Natural killer cell (primary cell): Measurements from ENCODE around the gene ARHGAP40. TPM values are rescaled to one million over a fixed set of nuclear protein-coding genes. Genes with fewer than 3 reads are reported as not detected.

ENCODE experiments used
- ATAC-seq, 3 donors: fragments of 150-1000 bp in 2 of 3; fragments of 200-7000 bp in 1 of 3; cut with Tn5 transposase; 1 replicate in 1 of 3; 2 replicates in 2 of 3; pipeline ENCODE4 v1.10.0; 2021; ENCODE audit warnings: mild to moderate bottlenecking in 2 of 3, moderate library complexity in 2 of 3
- DNase-seq, 2 donors: peaks; one replicate each; pipeline versions ENCODE4 v3.0.0 to v3.0.0-alpha.2; 2013 to 2021; ENCODE audit warnings: mixed read lengths in 1 of 2
- H3K27ac ChIP-seq: one replicate; pipeline ENCODE4 v1.5.1; 2013; ENCODE audit warnings: mild to moderate bottlenecking, low read length
- H3K27me3 ChIP-seq: one replicate; pipeline ENCODE4 v1.6.1; 2013; ENCODE audit warnings: low read length; ENCODE audit not compliant: control insufficient read depth, insufficient read depth
- H3K36me3 ChIP-seq: one replicate; pipeline ENCODE4 v1.6.1; 2013; ENCODE audit warnings: low read length; ENCODE audit not compliant: control insufficient read depth, insufficient read depth
- H3K4me1 ChIP-seq: one replicate; pipeline ENCODE4 v1.6.1; 2013; ENCODE audit warnings: low read length; ENCODE audit not compliant: control insufficient read depth, insufficient read depth
- H3K4me3 ChIP-seq: one replicate; pipeline ENCODE4 v1.5.1; 2013; ENCODE audit warnings: low read length
- H3K9me3 ChIP-seq: one replicate; pipeline ENCODE4 v1.6.1; 2013; ENCODE audit warnings: low read length; ENCODE audit not compliant: control insufficient read depth, insufficient read depth
- H3K27ac Mint-ChIP-seq, 2 donors: one replicate each; pipeline ENCODE4 v1.8.0; 2022; ENCODE audit warnings: mild to moderate bottlenecking in 2 of 2, mixed read lengths in 2 of 2, moderate library complexity in 1 of 2
- H3K27me3 Mint-ChIP-seq, 2 donors: one replicate each; pipeline ENCODE4 v1.8.0; 2022; ENCODE audit warnings: low read depth in 2 of 2, mixed read lengths in 2 of 2
- H3K36me3 Mint-ChIP-seq: one replicate; pipeline ENCODE4 v1.8.0; 2022; ENCODE audit warnings: mixed read lengths
- H3K4me1 Mint-ChIP-seq, 2 donors: one replicate each; pipeline ENCODE4 v1.8.0; 2022; ENCODE audit warnings: mixed read lengths in 2 of 2
- H3K4me3 Mint-ChIP-seq: one replicate; pipeline ENCODE4 v1.8.0; 2022; ENCODE audit warnings: mild to moderate bottlenecking, moderate library complexity, mixed read lengths
- H3K9me3 Mint-ChIP-seq, 2 donors: one replicate each; pipeline ENCODE4 v1.8.0; 2022; ENCODE audit warnings: mixed read lengths in 2 of 2
- WGBS: methylation state at CpG from one replicate; pipeline ENCODE4 v1.1.7; 2013; ENCODE audit warnings: missing lambda C conversion rate; ENCODE audit not compliant: insufficient coverage; 5-methylcytosine and 5-hydroxymethylcytosine counted together
- intact Hi-C: fragments of 100-400 bp; cut with micrococcal nuclease; formaldehyde crosslinking; loops from one replicate; pipeline ENCODE4 v1.14.2; 2022
- total RNA-seq, 4 donors: library from RNA; stranded (reverse); fragments of 120-200 nt in 1 of 4; gene quantifications; one replicate each; pipeline versions ENCODE4 v1.2.3 to v1.2.4, GENCODE V29; 2013 to 2022
- TF ChIP-seq, protein P1 (sequence below): fragments of 200-600 bp; IDR thresholded peaks from one replicate; pipeline ENCODE4 v1.8.0; 2022; ENCODE audit warnings: antibody characterized with exemption

The ARHGAP40 gene
- total RNA-seq, 3 donors from 2014 or later (not counting 1 experiment from before 2014, with no cell fraction given), result not detected

DNA sequence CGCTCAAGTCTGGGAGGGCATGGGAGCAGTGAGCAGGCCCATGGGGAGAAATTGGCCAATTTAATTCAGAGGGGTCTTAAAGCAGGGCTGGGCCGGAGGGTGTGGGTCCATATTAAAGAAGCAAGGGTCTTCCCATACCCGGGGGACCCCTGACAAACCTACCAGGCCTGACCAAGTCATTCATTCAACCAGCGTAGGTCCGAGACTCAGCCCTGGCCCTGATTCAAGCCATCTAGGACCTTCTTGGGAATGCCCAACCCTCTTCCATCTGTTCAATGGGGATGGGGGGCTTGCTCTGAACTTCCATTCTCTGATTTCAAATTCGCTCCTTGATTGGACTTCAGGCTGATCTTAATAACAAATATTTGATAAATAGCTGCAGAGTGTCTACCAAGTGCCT, 13.3 kb upstream of the ARHGAP40 start:
- 91% methylated on average over 6 of the region's 6 CpGs for WGBS
- TF ChIP-seq, protein P1, sequence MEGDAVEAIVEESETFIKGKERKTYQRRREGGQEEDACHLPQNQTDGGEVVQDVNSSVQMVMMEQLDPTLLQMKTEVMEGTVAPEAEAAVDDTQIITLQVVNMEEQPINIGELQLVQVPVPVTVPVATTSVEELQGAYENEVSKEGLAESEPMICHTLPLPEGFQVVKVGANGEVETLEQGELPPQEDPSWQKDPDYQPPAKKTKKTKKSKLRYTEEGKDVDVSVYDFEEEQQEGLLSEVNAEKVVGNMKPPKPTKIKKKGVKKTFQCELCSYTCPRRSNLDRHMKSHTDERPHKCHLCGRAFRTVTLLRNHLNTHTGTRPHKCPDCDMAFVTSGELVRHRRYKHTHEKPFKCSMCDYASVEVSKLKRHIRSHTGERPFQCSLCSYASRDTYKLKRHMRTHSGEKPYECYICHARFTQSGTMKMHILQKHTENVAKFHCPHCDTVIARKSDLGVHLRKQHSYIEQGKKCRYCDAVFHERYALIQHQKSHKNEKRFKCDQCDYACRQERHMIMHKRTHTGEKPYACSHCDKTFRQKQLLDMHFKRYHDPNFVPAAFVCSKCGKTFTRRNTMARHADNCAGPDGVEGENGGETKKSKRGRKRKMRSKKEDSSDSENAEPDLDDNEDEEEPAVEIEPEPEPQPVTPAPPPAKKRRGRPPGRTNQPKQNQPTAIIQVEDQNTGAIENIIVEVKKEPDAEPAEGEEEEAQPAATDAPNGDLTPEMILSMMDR, result no peak
- no peaks in the 10 kb centered on the region for H3K27me3 Mint-ChIP-seq

GRCh38 chr20:38589351-38589750, 12.3 kb upstream of the ARHGAP40 start:
- TF ChIP-seq, protein P1, result no peak
- H3K4me3 Mint-ChIP-seq, result no peak overlapping the region
- H3K36me3 Mint-ChIP-seq, result no peaks in the 10 kb centered on the region
- no peaks in the 10 kb centered on the region for H3K27me3 Mint-ChIP-seq
- H3K27ac Mint-ChIP-seq, result no peak overlapping the region
- H3K27me3 ChIP-seq, result no peaks in the 10 kb centered on the region
- no peaks in the 10 kb centered on the region for H3K9me3 ChIP-seq
- WGBS, result 88% methylated on average over 4 of the region's 4 CpGs
- no peak for DNase-seq
- no peak overlapping the region for H3K27ac ChIP-seq
- H3K9me3 Mint-ChIP-seq, result no peaks in the 10 kb centered on the region
- no peak for ATAC-seq
- no peak overlapping the region for H3K4me3 ChIP-seq
- no peaks in the 10 kb centered on the region for H3K36me3 ChIP-seq
- no peaks in the 10 kb centered on the region for H3K4me1 Mint-ChIP-seq
- no peaks in the 10 kb centered on the region for H3K4me1 ChIP-seq
- intact Hi-C loops, result no loop called here

More for the DNA sequence above, 13.3 kb upstream of the ARHGAP40 start:
- no peaks in the 10 kb centered on the region for H3K36me3 ChIP-seq
- ATAC-seq (no peak), DNase-seq (no peak)
- H3K27ac ChIP-seq, result no peak overlapping the region
- no peaks in the 10 kb centered on the region for H3K4me1 Mint-ChIP-seq
- no peak overlapping the region for H3K4me3 ChIP-seq
- no peaks in the 10 kb centered on the region for H3K27me3 ChIP-seq
- H3K4me3 Mint-ChIP-seq, result no peak overlapping the region
- no peaks in the 10 kb centered on the region for H3K9me3 ChIP-seq
- intact Hi-C loops, result no loop called here
- no peaks in the 10 kb centered on the region for H3K4me1 ChIP-seq
- no peaks in the 10 kb centered on the region for H3K36me3 Mint-ChIP-seq
- no peak overlapping the region for H3K27ac Mint-ChIP-seq
- no peaks in the 10 kb centered on the region for H3K9me3 Mint-ChIP-seq

- no peaks in the 10 kb centered on the region for H3K4me1 Mint-ChIP-seq
- no peaks in the 10 kb centered on the region for H3K9me3 Mint-ChIP-seq
- H3K36me3 Mint-ChIP-seq, result no peaks in the 10 kb centered on the region
- ATAC-seq, result peak in 1 of 3 donors; percentile 62
- H3K27me3 ChIP-seq, result no peaks in the 10 kb centered on the region
- TF ChIP-seq, protein P1, result no peak
- no peaks in the 10 kb centered on the region for H3K4me1 ChIP-seq
- H3K36me3 ChIP-seq, result no peaks in the 10 kb centered on the region
- no peak overlapping the region for H3K4me3 Mint-ChIP-seq
- DNase-seq, result no peak
- no peaks in the 10 kb centered on the region for H3K27me3 Mint-ChIP-seq
- no peak overlapping the region for H3K4me3 ChIP-seq
- no peaks in the 10 kb centered on the region for H3K9me3 ChIP-seq
- H3K27ac Mint-ChIP-seq, result no peak overlapping the region
- H3K27ac ChIP-seq, result no peak overlapping the region
- 96% methylated on average over 3 of the region's 3 CpGs for WGBS
- intact Hi-C loops, result no loop called here
Observed at GRCh38 chr20:38589967-38590675, 11.5 kb upstream of the ARHGAP40 start.
